ENCODE data around the gene EPHA7.
A peak's percentile ranks its signal among the peaks of the same experiment; 100 is the strongest.

The EPHA7 gene

GRCh38 chr6:93419304-93420162 lies at the start of gene EPHA7:
TSS of gene EPHA7 (minus strand) at chr6:93419559. CDS start at chr6:93419341, 218 bp downstream.
- peak; percentile 99 for DNase-seq

GRCh38 chr6:93468291-93468690 lies 48.9 kb upstream of the EPHA7 start:
- peak; percentile 60 for DNase-seq

- no peak for DNase-seq
These were observed 35.2 kb upstream of the EPHA7 start for GRCh38 chr6:93454533-93454932.

- no peak for DNase-seq
These were observed 34.6 kb upstream of the EPHA7 start for GRCh38 chr6:93453956-93454355.

GRCh38 chr6:93447874-93448273 lies 28.5 kb upstream of the EPHA7 start:
- no peak for DNase-seq

- no peak for DNase-seq
These were observed 18.1 kb upstream of the EPHA7 start for GRCh38 chr6:93437491-93437890.

GRCh38 chr6:93433592-93433991 lies 14.2 kb upstream of the EPHA7 start:
- no peak for DNase-seq

- DNase-seq = no peak
These were observed 5.1 kb upstream of the EPHA7 start for GRCh38 chr6:93424303-93425064.

GRCh38 chr6:93423542-93423941 lies 4.2 kb upstream of the EPHA7 start:
- DNase-seq = peak; percentile 64

- DNase-seq = no peak
These were observed 920 bp upstream of the EPHA7 start for GRCh38 chr6:93420163-93420795.

GRCh38 chr6:93418408-93419303 lies 703 bp downstream of the EPHA7 start:
- DNase-seq = peak; percentile 74

- DNase-seq = peak; percentile 26
These were observed 1.3 kb downstream of the EPHA7 start for GRCh38 chr6:93418033-93418407.

- peak; percentile 74 for DNase-seq
These were observed 1.8 kb downstream of the EPHA7 start for GRCh38 chr6:93417421-93418013.

- DNase-seq = peak; percentile 75
These were observed 2.6 kb downstream of the EPHA7 start for GRCh38 chr6:93416571-93417420.

- no peak for DNase-seq
These were observed 6.2 kb downstream of the EPHA7 start for GRCh38 chr6:93413190-93413589.

GRCh38 chr6:93412452-93412851 lies 6.9 kb downstream of the EPHA7 start:
- DNase-seq = no peak

GRCh38 chr6:93407186-93407585 lies 12.2 kb downstream of the EPHA7 start:
- no peak for DNase-seq

GRCh38 chr6:93403390-93403789 lies 16.0 kb downstream of the EPHA7 start:
- no peak for DNase-seq

GRCh38 chr6:93398723-93399122 lies 20.6 kb downstream of the EPHA7 start:
- DNase-seq = no peak

- DNase-seq = no peak
These were observed 24.9 kb downstream of the EPHA7 start for GRCh38 chr6:93394471-93394870.

GRCh38 chr6:93393554-93394074 lies 25.7 kb downstream of the EPHA7 start:
- no peak for DNase-seq

Data from right hindlimb (tissue), 1 donor.